GM12878 (cell line): ENCODE measurements around the gene PRMT3. TPM values are rescaled to one million over a fixed set of nuclear protein-coding genes. Genes with fewer than 3 reads are reported as not detected.

Source experiments
- ATAC-seq: fragments of 200-7000 bp; cut with Tn5 transposase; 3 replicates; pipeline ENCODE4 v1.9.1; 2020; ENCODE audit warnings: mild to moderate bottlenecking, moderate library complexity
- BruUV-seq: library from RNA; stranded (reverse); fragments of 400-500 nt; replicated peaks from 2 replicates; lab custom pipeline; 2021; lab: Mats Ljungman, UMichigan
- CTCF ChIA-PET: fragments of 300-600 bp; sonication (Branson Sonifier 250); formaldehyde crosslinking; extraction: SDS; loops from one replicate; lab custom pipeline; 2021; ENCODE audit warnings: inconsistent platforms; lab: Yijun Ruan, JAX
- POLR2A ChIA-PET: fragments of 350-600 bp; formaldehyde crosslinking; extraction: SDS; loops from one replicate; lab custom pipeline; 2021; ENCODE audit warnings: inconsistent platforms; lab: Charles Lee
- RAD21 ChIA-PET: fragments of 300-600 bp; sonication (Branson Sonifier 250); formaldehyde crosslinking; loops from one replicate; lab custom pipeline; 2023; ENCODE audit warnings: antibody characterized with exemption; ENCODE audit not compliant: unreplicated experiment; lab: Charles Lee
- SMC1A ChIA-PET: fragments of 300-600 bp; sonication (Branson Sonifier 250); formaldehyde crosslinking; loops from one replicate; lab custom pipeline; 2023; ENCODE audit not compliant: unreplicated experiment, uncharacterized antibody; lab: Charles Lee
- DNase-seq: peaks from one replicate; pipeline ENCODE4 v3.0.0-alpha.2; 2011; ENCODE audit warnings: low read depth, low spot score
- FAIRE-seq: peaks from 3 replicates; lab custom pipeline; 2011; peaks lifted over from hg19 to GRCh38; lab: Jason Lieb, UNC
- H2AFZ ChIP-seq: 2 replicates; pipeline ENCODE4 v1.6.0; 2011; ENCODE audit warnings: low read depth, low read length, control low read depth; ENCODE audit not compliant: control insufficient read depth
- H3K27ac ChIP-seq: 2 replicates; pipeline ENCODE4 v1.5.1; 2011; ENCODE audit warnings: control low read depth; ENCODE audit not compliant: control insufficient read depth, insufficient read depth
- H3K27me3 ChIP-seq, 2 experiments: replicated peaks in 1 of 2; 2 replicates each; pipeline versions ENCODE4 v1.6.0 to v1.6.1; 2011; ENCODE audit warnings: low read length in 1 of 2; ENCODE audit not compliant: control insufficient read depth in 2 of 2, insufficient read depth in 2 of 2
- H3K36me3 ChIP-seq, 2 experiments: 2 replicates each; pipeline ENCODE4 v1.5.1; 2011; ENCODE audit warnings: low read length in 1 of 2; ENCODE audit not compliant: control insufficient read depth in 2 of 2, insufficient read depth in 2 of 2
- H3K4me1 ChIP-seq: 2 replicates; pipeline ENCODE4 v1.6.1; 2011; ENCODE audit warnings: mild to moderate bottlenecking, low read length, moderate library complexity, mixed read lengths; ENCODE audit not compliant: control insufficient read depth, insufficient read depth
- H3K4me2 ChIP-seq: 2 replicates; pipeline ENCODE4 v1.6.0; 2011; ENCODE audit warnings: control low read depth; ENCODE audit not compliant: control insufficient read depth, insufficient read depth
- H3K4me3 ChIP-seq: fragments of 200-600 bp; sonication (generic); 2 replicates; pipeline ENCODE4 v1.5.1; 2016
- H3K79me2 ChIP-seq: 2 replicates; pipeline ENCODE4 v1.6.0; 2011; ENCODE audit warnings: low read length; ENCODE audit not compliant: control insufficient read depth, insufficient read depth
- H3K9ac ChIP-seq: 2 replicates; pipeline ENCODE4 v1.8.0; 2011; ENCODE audit warnings: low read length, control low read depth, mixed read lengths; ENCODE audit not compliant: control insufficient read depth, insufficient read depth
- H3K9me3 ChIP-seq: replicated peaks from 3 replicates; pipeline ENCODE4 v1.5.1; 2011; ENCODE audit warnings: mild to moderate bottlenecking, low read length; ENCODE audit not compliant: control insufficient read depth, insufficient read depth
- H4K20me1 ChIP-seq: 2 replicates; pipeline ENCODE4 v1.6.0; 2011; ENCODE audit not compliant: control insufficient read depth, insufficient read depth
- ASH2L ChIP-seq: fragments of 300-600, 200-600 bp; sonication (generic); IDR thresholded peaks from 2 replicates; pipeline ENCODE4 v1.6.1; 2017; ENCODE audit warnings: low read depth, mild to moderate bottlenecking, borderline replicate concordance
- CREM ChIP-seq: IDR thresholded peaks from 2 replicates; pipeline ENCODE4 v1.6.1; 2014; ENCODE audit warnings: antibody characterized with exemption, low read depth
- EED ChIP-seq: sonication (generic); IDR thresholded peaks from 2 replicates; pipeline ENCODE4 v1.6.1; 2016; ENCODE audit warnings: antibody characterized with exemption, low read depth
- FOXM1 ChIP-seq: IDR thresholded peaks from 2 replicates; pipeline ENCODE4 v1.6.1; 2012; ENCODE audit warnings: low read depth, mild to moderate bottlenecking, inconsistent platforms, low read length, moderate library complexity
- RBBP5 ChIP-seq: fragments of 200-600 bp; sonication (generic); conservative IDR thresholded peaks from 2 replicates; pipeline ENCODE4 v1.6.1; 2016
- RUNX3 ChIP-seq: IDR thresholded peaks from 2 replicates; pipeline ENCODE4 v1.6.1; 2012; ENCODE audit warnings: low read length, inconsistent platforms
- SIX5 ChIP-seq: IDR thresholded peaks from 2 replicates; pipeline ENCODE4 v1.6.1; 2011; ENCODE audit warnings: mild to moderate bottlenecking, low read depth, low read length, moderate library complexity; ENCODE audit not compliant: severe bottlenecking
- SMARCA5 ChIP-seq: fragments of 450-650 bp; IDR thresholded peaks from 2 replicates; pipeline ENCODE4 v1.6.1; 2017; ENCODE audit warnings: mild to moderate bottlenecking
- TBL1XR1 ChIP-seq: IDR thresholded peaks from 2 replicates; pipeline ENCODE4 v1.6.1; 2012; ENCODE audit warnings: low read depth, low read length, improper control_type of control experiment
- ZNF24 ChIP-seq: fragments of 450-650 bp; IDR thresholded peaks from 2 replicates; pipeline ENCODE4 v1.6.1; 2017; ENCODE audit warnings: antibody characterized with exemption, mild to moderate bottlenecking
- ZNF384 ChIP-seq: IDR thresholded peaks from 2 replicates; pipeline ENCODE4 v1.6.1; 2012; ENCODE audit warnings: low read depth, mild to moderate bottlenecking, low read length, improper control_type of control experiment, borderline replicate concordance
- WGBS: methylation state at CpG from one replicate; pipeline ENCODE4 v1.1.6; 2016; ENCODE audit warnings: low lambda C conversion rate; ENCODE audit not compliant: insufficient replicate concordance, insufficient coverage; ENCODE audit errors: missing lambda C conversion rate; 5-methylcytosine and 5-hydroxymethylcytosine counted together
- in situ Hi-C: fragments of 300-500 bp; cut with MboI; formaldehyde crosslinking; loops from 9 replicates; pipeline ENCODE4 v1.14.3; 2018; ENCODE audit warnings: mixed read lengths
- intact Hi-C: fragments of 100-400 bp; cut with micrococcal nuclease; formaldehyde crosslinking; loops from one replicate; pipeline ENCODE4 v1.14.2; 2022; ENCODE audit not compliant: unreplicated experiment
- polyA plus RNA-seq, 11 experiments: library from polyadenylated mRNA; depleted of rRNA in 4 of 11; unstranded in 6 of 11; stranded (reverse) in 5 of 11; fragments of >200 nt; fragmentation: Nextera tagmentation in 4 of 11; fragmentation: Illumina TruSeq in 1 of 11; extraction: Ambion mirVana in 4 of 11; extraction: Trizol in 1 of 11; gene quantifications; 1 replicate in 1 of 11; 2 replicates in 10 of 11; pipeline versions ENCODE4 v1.2.1 to v1.2.3, GENCODE V29; 2011 to 2016; ENCODE audit warnings: inconsistent platforms in 2 of 11, missing spikeins in 2 of 11, low read depth in 1 of 11
- total RNA-seq, 4 experiments: library from RNA; depleted of rRNA in 3 of 4; stranded (reverse); fragments of >200 nt in 3 of 4; fragmentation: Illumina TruSeq in 1 of 4; extraction: Trizol in 1 of 4; gene quantifications; 2 replicates each; pipeline versions ENCODE4 v1.2.1 to v1.2.3, GENCODE V29; 2013 to 2021
- TF ChIP-seq, protein P1 (sequence below): IDR thresholded peaks from 2 replicates; pipeline ENCODE4 v1.6.1; 2012; ENCODE audit warnings: mild to moderate bottlenecking, low read depth, low read length
- TF ChIP-seq, protein P2 (sequence below): fragments of 450-650 bp; IDR thresholded peaks from 2 replicates; pipeline ENCODE4 v1.6.1; 2018; ENCODE audit warnings: borderline replicate concordance, mild to moderate bottlenecking; ENCODE audit not compliant: partially characterized antibody
- TF ChIP-seq, protein P3 (sequence below): fragments of 450-650 bp; IDR thresholded peaks from 2 replicates; pipeline ENCODE4 v1.6.1; 2017; ENCODE audit warnings: antibody characterized with exemption, mild to moderate bottlenecking, moderate library complexity

The PRMT3 gene
- total and polyA plus RNA-seq, 10 of the 15 experiments (the other 5 are each of a cell fraction or from before 2014, with no cell fraction given): 13.9 to 52.1 (median 27.7) TPM

DNA sequence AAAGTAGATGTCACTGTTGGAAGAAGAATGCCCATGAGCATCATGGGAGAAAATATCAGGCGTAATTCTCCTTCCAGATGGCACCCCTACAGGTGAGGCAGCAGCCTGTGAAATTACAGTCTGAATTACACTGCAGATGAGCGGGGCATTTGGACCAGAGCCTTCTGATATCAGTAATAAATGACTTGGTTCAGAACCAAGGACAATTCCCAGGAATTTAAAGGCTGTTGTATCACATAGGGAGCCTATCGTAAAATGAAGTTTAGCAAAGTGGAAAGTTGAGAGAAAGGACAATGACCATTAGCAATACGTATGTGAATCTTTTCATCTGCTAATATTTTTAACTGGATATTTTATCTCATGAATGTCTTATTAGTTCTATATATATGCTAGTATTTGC, 61.3 kb downstream of the PRMT3 start:
- Histone ChIP-seq H3K4me3 (no peak overlapping the region), H3K27me3 (no peaks in the 10 kb centered on the region), H4K20me1 (no peaks in the 10 kb centered on the region), H3K79me2 (no peaks in the 10 kb centered on the region), H3K27ac (no peak overlapping the region), H3K36me3 (no peaks in the 10 kb centered on the region; a peak in 1 of 4 replicates), H3K4me1 (no peaks in the 10 kb centered on the region), H3K9ac (no peak overlapping the region), H3K4me2 (no peak overlapping the region), H3K9me3 (no peaks in the 10 kb centered on the region), H2AFZ (no peak overlapping the region)
- 98% methylated on average over 4 of the region's 4 CpGs for WGBS
- FAIRE-seq (no peak), ATAC-seq (no peak), DNase-seq (no peak)
- ChIA-PET RAD21 (no interaction called here), CTCF (no interaction called here), SMC1A (no interaction called here), POLR2A (no interaction called here)
- TF ChIP-seq, protein P1, sequence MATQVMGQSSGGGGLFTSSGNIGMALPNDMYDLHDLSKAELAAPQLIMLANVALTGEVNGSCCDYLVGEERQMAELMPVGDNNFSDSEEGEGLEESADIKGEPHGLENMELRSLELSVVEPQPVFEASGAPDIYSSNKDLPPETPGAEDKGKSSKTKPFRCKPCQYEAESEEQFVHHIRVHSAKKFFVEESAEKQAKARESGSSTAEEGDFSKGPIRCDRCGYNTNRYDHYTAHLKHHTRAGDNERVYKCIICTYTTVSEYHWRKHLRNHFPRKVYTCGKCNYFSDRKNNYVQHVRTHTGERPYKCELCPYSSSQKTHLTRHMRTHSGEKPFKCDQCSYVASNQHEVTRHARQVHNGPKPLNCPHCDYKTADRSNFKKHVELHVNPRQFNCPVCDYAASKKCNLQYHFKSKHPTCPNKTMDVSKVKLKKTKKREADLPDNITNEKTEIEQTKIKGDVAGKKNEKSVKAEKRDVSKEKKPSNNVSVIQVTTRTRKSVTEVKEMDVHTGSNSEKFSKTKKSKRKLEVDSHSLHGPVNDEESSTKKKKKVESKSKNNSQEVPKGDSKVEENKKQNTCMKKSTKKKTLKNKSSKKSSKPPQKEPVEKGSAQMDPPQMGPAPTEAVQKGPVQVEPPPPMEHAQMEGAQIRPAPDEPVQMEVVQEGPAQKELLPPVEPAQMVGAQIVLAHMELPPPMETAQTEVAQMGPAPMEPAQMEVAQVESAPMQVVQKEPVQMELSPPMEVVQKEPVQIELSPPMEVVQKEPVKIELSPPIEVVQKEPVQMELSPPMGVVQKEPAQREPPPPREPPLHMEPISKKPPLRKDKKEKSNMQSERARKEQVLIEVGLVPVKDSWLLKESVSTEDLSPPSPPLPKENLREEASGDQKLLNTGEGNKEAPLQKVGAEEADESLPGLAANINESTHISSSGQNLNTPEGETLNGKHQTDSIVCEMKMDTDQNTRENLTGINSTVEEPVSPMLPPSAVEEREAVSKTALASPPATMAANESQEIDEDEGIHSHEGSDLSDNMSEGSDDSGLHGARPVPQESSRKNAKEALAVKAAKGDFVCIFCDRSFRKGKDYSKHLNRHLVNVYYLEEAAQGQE: no peak
- TF ChIP-seq, protein P2, sequence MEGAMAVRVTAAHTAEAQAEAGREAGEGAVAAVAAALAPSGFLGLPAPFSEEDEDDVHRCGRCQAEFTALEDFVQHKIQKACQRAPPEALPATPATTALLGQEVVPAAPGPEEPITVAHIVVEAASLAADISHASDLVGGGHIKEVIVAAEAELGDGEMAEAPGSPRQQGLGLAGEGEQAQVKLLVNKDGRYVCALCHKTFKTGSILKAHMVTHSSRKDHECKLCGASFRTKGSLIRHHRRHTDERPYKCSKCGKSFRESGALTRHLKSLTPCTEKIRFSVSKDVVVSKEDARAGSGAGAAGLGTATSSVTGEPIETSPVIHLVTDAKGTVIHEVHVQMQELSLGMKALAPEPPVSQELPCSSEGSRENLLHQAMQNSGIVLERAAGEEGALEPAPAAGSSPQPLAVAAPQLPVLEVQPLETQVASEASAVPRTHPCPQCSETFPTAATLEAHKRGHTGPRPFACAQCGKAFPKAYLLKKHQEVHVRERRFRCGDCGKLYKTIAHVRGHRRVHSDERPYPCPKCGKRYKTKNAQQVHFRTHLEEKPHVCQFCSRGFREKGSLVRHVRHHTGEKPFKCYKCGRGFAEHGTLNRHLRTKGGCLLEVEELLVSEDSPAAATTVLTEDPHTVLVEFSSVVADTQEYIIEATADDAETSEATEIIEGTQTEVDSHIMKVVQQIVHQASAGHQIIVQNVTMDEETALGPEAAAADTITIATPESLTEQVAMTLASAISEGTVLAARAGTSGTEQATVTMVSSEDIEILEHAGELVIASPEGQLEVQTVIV: no peak
- TF ChIP-seq RUNX3 (no peak), ZNF24 (no peak), RBBP5 (no peak), EED (no peak), SIX5 (no peak), CREM (no peak), FOXM1 (no peak), TBL1XR1 (no peak), ZNF384 (no peak), ASH2L (no peak), SMARCA5 (no peak)
- TF ChIP-seq, protein P3, sequence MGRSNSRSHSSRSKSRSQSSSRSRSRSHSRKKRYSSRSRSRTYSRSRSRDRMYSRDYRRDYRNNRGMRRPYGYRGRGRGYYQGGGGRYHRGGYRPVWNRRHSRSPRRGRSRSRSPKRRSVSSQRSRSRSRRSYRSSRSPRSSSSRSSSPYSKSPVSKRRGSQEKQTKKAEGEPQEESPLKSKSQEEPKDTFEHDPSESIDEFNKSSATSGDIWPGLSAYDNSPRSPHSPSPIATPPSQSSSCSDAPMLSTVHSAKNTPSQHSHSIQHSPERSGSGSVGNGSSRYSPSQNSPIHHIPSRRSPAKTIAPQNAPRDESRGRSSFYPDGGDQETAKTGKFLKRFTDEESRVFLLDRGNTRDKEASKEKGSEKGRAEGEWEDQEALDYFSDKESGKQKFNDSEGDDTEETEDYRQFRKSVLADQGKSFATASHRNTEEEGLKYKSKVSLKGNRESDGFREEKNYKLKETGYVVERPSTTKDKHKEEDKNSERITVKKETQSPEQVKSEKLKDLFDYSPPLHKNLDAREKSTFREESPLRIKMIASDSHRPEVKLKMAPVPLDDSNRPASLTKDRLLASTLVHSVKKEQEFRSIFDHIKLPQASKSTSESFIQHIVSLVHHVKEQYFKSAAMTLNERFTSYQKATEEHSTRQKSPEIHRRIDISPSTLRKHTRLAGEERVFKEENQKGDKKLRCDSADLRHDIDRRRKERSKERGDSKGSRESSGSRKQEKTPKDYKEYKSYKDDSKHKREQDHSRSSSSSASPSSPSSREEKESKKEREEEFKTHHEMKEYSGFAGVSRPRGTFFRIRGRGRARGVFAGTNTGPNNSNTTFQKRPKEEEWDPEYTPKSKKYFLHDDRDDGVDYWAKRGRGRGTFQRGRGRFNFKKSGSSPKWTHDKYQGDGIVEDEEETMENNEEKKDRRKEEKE: no peak
- in situ Hi-C loops (no loop called here), intact Hi-C loops (loop anchor here (10.0 kb wide), 1 partner anchor 324 kb away; no protein-coding TSS in a partner anchor)
- no TSS peak for BruUV-seq
